GM19035 (cell line): Measurements from ENCODE around the gene C11orf21.

ENCODE experiments used
- ATAC-seq: cut with Tn5 transposase; IDR thresholded peaks from one replicate; pipeline ENCODE4 v1.9.1; 2021; ENCODE audit not compliant: unreplicated experiment

C11orf21 gene

GRCh38 chr11:2273311-2273710 is 28.4 kb downstream of the C11orf21 start:
- ATAC-seq, result no peak

- no peak for ATAC-seq
Measured at GRCh38 chr11:2272946-2273280, 28.8 kb downstream of the C11orf21 start.

GRCh38 chr11:2272228-2272945 is 29.3 kb downstream of the C11orf21 start:
- no peak for ATAC-seq

- ATAC-seq, result no peak
Measured at GRCh38 chr11:2271327-2272227, 30.1 kb downstream of the C11orf21 start.

GRCh38 chr11:2271077-2271326 is 30.7 kb downstream of the C11orf21 start:
- no peak for ATAC-seq

GRCh38 chr11:2270322-2271076 is 31.2 kb downstream of the C11orf21 start, which contains the start of gene ASCL2:
ASCL2 (minus strand) TSS chr11:2270588; CDS start chr11:2270332, 256 bp downstream.
- ATAC-seq, result no peak

GRCh38 chr11:2269601-2270321 is 32.0 kb downstream of the C11orf21 start:
- no peak for ATAC-seq

GRCh38 chr11:2268729-2269600 is 32.8 kb downstream of the C11orf21 start:
- no peak for ATAC-seq

- ATAC-seq, result no peak
Measured at GRCh38 chr11:2267851-2268728, 33.6 kb downstream of the C11orf21 start.

GRCh38 chr11:2267306-2267850 is 34.3 kb downstream of the C11orf21 start:
- no peak for ATAC-seq

- ATAC-seq, result no peak
Measured at GRCh38 chr11:2266586-2267305, 35.0 kb downstream of the C11orf21 start.

- ATAC-seq, result no peak
Measured at GRCh38 chr11:2265854-2266585, 35.7 kb downstream of the C11orf21 start.

- ATAC-seq, result no peak
Measured at GRCh38 chr11:2265396-2265795, 36.3 kb downstream of the C11orf21 start.

GRCh38 chr11:2264366-2265053 is 37.2 kb downstream of the C11orf21 start:
- no peak for ATAC-seq

- no peak for ATAC-seq
Measured at GRCh38 chr11:2263724-2264360, 37.9 kb downstream of the C11orf21 start.

GRCh38 chr11:2263071-2263565 is 38.6 kb downstream of the C11orf21 start:
- no peak for ATAC-seq
